ENCODE results near the gene ZNF614. TPM values are rescaled to one million over a fixed set of nuclear protein-coding genes. Genes with fewer than 3 reads are reported as not detected.
"Not testable (repeated sequence)": the region's sequence is repeated elsewhere in the genome, so short reads cannot be mapped to it uniquely, and the experiment has no call there.

Gene ZNF614
- 20.0 TPM for polyA plus RNA-seq (ENCODE audit: insufficient read length)
- long read RNA-seq, donor 1, full-length matches to known transcripts = 4 of 4 reads
- long read RNA-seq, donor 1, partial matches to known transcripts = 0 of 4 reads
- long read RNA-seq, donor 1, other reads (novel, unspliced or antisense) = 0 of 4 reads
- long read RNA-seq, donor 2, full-length matches to known transcripts = 5 of 5 reads
- long read RNA-seq, donor 2, partial matches to known transcripts = 0 of 5 reads
- long read RNA-seq, donor 2, other reads (novel, unspliced or antisense) = 0 of 5 reads
- long read RNA-seq, donor 3, full-length matches to known transcripts = 5 of 5 reads
- long read RNA-seq, donor 3, partial matches to known transcripts = 0 of 5 reads
- long read RNA-seq, donor 3, other reads (novel, unspliced or antisense) = 0 of 5 reads
- long read RNA-seq, donor 4 = 0 reads
- long read RNA-seq, donor 5, full-length matches to known transcripts = 7 of 7 reads
- long read RNA-seq, donor 5, partial matches to known transcripts = 0 of 7 reads
- long read RNA-seq, donor 5, other reads (novel, unspliced or antisense) = 0 of 7 reads
- long read RNA-seq, donor 6, full-length matches to known transcripts = 3 of 3 reads
- long read RNA-seq, donor 6, partial matches to known transcripts = 0 of 3 reads
- long read RNA-seq, donor 6, other reads (novel, unspliced or antisense) = 0 of 3 reads
- long read RNA-seq, donor 7, full-length matches to known transcripts = 5 of 5 reads
- long read RNA-seq, donor 7, partial matches to known transcripts = 0 of 5 reads
- long read RNA-seq, donor 7, other reads (novel, unspliced or antisense) = 0 of 5 reads
- long read RNA-seq, donor 8 = 0 reads

GRCh38 chr19:52028027-52028779 is at the start of gene ZNF614:
Gene ZNF614, minus strand, starts transcription at chr19:52028379. Its CDS starts 2,634 bp downstream, at chr19:52025745.
- DNase-seq = peak; percentile 91

GRCh38 chr19:52070496-52070895 is 42.3 kb upstream of the ZNF614 start:
- no peak for DNase-seq

- DNase-seq = no peak
Measured at GRCh38 chr19:52069653-52070052, 41.5 kb upstream of the ZNF614 start.

- no peak for DNase-seq
Measured at GRCh38 chr19:52066258-52066863, 38.2 kb upstream of the ZNF614 start.

- DNase-seq = no peak
Measured at GRCh38 chr19:52065399-52065798, 37.2 kb upstream of the ZNF614 start.

- not testable (repeated sequence) for DNase-seq
Measured at GRCh38 chr19:52056480-52056879, 28.3 kb upstream of the ZNF614 start.

- DNase-seq = not testable (repeated sequence)
Measured at GRCh38 chr19:52051736-52052135, 23.6 kb upstream of the ZNF614 start.

GRCh38 chr19:52048555-52049501 is 20.6 kb upstream of the ZNF614 start, which contains the start of gene ZNF432:
Gene ZNF432, minus strand, starts transcription at chr19:52048838. Its CDS starts 1,970 bp downstream, at chr19:52046868.
- DNase-seq = peak; percentile 96

GRCh38 chr19:52039169-52039568 is 11.0 kb upstream of the ZNF614 start:
- DNase-seq = no peak

GRCh38 chr19:52034051-52034728 is 6.0 kb upstream of the ZNF614 start:
- no peak for DNase-seq

GRCh38 chr19:52028780-52029123 is 573 bp upstream of the ZNF614 start:
- no peak for DNase-seq

GRCh38 chr19:52026255-52026990 is 1.8 kb downstream of the ZNF614 start:
- not testable (repeated sequence) for DNase-seq

- DNase-seq = not testable (repeated sequence)
Measured at GRCh38 chr19:52024478-52024877, 3.7 kb downstream of the ZNF614 start.

GRCh38 chr19:52022193-52022592 is 6.0 kb downstream of the ZNF614 start:
- DNase-seq = no peak

GRCh38 chr19:52020506-52020905 is 7.7 kb downstream of the ZNF614 start:
- no peak for DNase-seq

- DNase-seq = no peak
Measured at GRCh38 chr19:52010674-52011073, 17.5 kb downstream of the ZNF614 start.

- DNase-seq = peak; percentile 93
Measured at GRCh38 chr19:52007806-52008557, 20.2 kb downstream of the ZNF614 start, which contains the start of gene ZNF615. Gene ZNF615, minus strand, starts transcription at chr19:52008211. Its CDS starts 4,500 bp downstream, at chr19:52003711.

- DNase-seq = peak; percentile 31
Measured at GRCh38 chr19:52007451-52007805, 20.8 kb downstream of the ZNF614 start.

Measured in left kidney (tissue), 8 donors.